AG09309 (cell line): ENCODE data around the gene SAP30L.

Experiments
- DNase-seq: peaks from one replicate; pipeline ENCODE4 v3.0.0-alpha.2; 2010; ENCODE audit warnings: low read depth
- H3K4me3 ChIP-seq: 2 replicates; pipeline ENCODE4 v1.5.1; 2011; ENCODE audit warnings: mild to moderate bottlenecking, low read depth, low read length, moderate library complexity; ENCODE audit not compliant: control insufficient read depth
- TF ChIP-seq, protein P1 (sequence below): IDR thresholded peaks from 2 replicates; pipeline ENCODE4 v1.5.1; 2011; ENCODE audit warnings: mild to moderate bottlenecking, low read depth, low read length, inconsistent platforms; ENCODE audit not compliant: insufficient read depth, control insufficient read depth; ENCODE audit errors: missing control alignments

SAP30L gene

DNA sequence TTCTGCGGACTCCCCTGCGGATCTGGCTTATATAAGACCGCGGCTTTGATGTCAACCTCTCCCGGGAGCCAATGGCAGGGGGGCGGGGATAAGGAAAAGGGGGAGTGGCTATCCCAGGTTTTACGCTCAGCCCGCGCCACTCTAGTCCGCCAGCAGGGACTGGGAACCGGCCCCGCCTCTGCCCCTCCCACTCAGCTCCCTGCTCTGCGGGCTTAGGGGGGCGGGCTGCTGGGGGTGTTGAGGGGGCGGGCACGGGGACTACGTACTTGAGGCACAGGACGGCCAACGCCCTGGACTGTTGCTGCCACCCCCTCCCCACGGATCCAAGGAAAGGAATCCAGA, 32.4 kb downstream of the SAP30L start, which contains the start of gene HAND1:
HAND1 (minus strand) TSS at position 4 of the 342 bp plus-strand sequence. CDS start 219 bp downstream, outside the sequence.
- peak within 1 kb of the TSS; percentile 26 for H3K4me3 ChIP-seq
- TF ChIP-seq, protein P1, sequence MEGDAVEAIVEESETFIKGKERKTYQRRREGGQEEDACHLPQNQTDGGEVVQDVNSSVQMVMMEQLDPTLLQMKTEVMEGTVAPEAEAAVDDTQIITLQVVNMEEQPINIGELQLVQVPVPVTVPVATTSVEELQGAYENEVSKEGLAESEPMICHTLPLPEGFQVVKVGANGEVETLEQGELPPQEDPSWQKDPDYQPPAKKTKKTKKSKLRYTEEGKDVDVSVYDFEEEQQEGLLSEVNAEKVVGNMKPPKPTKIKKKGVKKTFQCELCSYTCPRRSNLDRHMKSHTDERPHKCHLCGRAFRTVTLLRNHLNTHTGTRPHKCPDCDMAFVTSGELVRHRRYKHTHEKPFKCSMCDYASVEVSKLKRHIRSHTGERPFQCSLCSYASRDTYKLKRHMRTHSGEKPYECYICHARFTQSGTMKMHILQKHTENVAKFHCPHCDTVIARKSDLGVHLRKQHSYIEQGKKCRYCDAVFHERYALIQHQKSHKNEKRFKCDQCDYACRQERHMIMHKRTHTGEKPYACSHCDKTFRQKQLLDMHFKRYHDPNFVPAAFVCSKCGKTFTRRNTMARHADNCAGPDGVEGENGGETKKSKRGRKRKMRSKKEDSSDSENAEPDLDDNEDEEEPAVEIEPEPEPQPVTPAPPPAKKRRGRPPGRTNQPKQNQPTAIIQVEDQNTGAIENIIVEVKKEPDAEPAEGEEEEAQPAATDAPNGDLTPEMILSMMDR: no peak
- no peak for DNase-seq

DNA sequence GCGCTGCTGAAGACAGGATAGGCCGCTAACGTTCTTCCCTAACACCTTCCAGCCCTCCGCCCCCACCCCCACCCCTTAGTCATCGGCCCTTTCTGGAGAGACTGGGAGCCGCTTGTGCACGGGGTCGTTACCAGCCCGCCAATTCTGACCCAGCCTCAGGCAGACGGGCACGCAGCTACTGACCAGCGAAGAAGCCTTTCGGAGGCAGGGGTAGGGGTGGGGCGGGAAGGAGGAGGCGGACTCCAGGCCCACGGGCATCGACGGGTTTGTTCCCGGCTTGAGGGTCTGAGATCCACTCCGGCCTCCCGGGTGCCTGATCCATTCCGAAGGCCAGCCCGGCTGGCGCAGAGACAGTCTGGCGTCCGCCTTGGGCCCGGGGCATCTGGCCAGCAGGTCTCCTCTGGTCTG, 33.0 kb downstream of the SAP30L start:
- no peak for DNase-seq
- TF ChIP-seq, protein P1: no peak
- no peak overlapping the region for H3K4me3 ChIP-seq

DNA sequence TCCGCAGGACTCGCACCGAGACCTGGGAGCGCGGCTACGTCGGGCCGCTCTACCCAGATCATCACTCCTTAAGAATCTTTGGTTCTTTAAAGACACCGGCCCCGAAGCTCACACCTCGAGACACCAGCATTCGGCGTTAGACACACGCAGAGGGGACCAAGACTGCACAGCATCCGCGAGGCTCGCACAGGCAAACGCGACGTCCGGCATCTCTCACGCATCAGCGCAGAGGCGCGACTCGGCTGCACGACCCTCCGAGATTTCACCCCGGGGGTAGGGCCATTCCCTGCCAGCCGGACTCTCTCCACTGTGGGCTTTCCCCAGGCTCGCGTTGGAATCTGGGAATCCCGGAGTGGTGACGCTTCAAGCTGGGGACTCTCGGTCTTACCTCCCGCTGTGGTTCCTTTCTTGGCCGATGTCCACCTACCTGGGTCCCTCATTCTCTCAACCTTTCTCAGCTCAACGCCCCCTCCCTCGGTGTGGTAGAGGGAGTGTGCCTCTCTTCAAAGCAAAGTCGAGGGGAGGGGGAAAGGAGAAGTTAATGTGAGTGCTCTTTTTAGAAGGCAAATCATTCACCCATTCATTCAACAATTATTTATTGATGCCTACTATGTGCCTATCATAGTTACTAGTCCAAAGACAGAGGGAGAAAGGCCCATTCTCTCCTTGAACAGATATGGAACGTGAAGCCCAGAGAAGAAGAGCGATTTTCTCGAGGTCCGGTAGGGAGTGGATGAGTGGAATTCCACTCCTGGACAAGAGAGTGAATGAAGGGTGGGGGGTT, 33.6 kb downstream of the SAP30L start:
- no peak overlapping the region for H3K4me3 ChIP-seq
- DNase-seq: no peak

DNA sequence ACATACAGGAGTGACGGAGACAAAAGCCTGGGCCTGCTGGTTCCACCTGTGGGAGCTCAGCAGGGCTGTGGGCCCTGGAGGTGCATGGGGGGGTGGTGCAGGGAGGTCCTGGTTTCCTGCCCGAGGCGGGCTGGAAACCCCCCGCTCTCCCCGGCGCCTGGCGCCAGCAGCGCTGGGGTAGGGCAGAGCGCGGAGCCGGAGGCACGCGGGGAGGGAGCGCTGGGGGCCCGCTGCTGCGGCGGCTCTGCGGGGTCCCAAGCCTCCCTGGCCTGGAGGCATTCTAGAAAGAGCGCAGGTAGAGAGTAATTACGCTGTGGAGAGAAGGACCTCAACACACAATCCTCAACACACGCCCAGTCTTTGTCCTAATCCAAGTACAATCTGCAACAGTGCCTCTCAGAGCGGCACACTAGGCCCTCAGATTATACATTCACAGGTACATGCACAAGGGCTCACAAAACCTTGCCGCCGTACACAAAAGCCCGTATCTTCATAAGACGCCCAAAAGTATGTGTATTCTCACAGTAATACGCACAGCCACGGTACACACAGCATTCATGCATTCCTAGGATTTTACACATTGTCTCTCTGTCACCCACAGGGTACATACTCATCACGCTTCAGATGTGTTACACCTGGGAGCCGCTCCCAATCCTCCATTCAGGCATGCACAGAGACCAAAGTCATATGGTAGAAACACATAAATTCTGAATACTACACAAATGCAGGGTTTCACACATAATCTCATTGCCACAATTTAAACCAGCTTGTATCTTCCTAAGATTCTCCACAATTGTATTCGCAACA, 34.4 kb downstream of the SAP30L start:
- DNase-seq: no peak
- no peak overlapping the region for H3K4me3 ChIP-seq
- TF ChIP-seq, protein P1: no peak

More for the DNA sequence above, 33.6 kb downstream of the SAP30L start:
- TF ChIP-seq, protein P1: no peak

DNA sequence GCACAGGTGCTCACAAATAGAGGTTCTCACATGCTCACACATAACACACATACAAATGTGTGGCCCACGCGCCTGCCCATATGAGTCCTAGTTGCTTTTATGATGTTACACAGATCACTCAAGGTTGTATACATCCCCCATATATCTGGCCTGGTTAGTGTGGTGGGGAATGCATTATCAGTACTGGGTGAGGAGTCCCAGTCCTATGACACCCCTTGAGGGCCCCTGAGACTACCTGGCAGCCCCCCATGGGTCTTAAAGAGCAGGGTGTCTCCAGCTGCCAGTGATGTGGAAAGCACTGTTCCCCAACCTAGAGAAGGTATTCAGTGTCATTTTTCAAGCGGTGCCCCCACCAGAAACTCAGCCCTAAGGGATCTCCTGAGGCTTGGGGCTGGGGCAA, 35.0 kb downstream of the SAP30L start:
- TF ChIP-seq, protein P1: no peak
- DNase-seq: no peak
- no peak overlapping the region for H3K4me3 ChIP-seq

DNA sequence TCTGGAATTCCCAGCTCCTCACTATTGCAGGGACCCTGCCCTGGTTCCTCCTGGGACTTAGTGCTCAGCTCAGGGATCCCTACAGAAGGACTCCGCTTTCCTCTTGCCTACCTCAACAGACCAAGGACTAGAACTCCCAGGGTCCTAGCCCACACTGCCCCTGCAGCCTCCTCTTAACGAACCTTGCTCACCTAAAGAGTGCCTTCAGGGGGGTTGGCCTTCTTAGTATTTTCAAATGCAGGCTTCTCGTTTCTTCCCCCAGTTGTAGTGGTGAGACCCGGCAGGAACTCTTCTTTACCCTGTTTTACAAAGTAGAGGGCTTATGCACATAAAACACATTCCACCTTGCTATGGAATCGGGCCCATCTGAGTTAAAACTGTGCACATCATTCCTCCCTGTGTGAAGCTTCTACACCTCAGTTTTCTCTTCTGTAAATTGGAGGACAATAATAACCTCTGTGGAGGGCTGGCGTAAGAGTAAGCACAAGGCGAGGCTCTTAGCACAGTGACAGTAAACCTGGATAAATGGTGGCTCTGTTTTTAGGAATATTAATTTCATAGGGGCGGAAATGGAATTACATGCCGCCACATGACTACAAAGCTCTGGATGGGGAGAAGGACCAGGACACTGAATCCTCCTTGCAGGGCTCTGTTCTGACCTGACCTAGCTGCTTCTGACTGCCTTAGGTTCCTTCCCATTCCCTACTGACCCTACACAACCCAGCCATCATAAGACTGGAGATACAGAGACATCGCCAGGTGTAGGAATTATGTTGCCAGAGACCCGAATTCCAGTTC, 36.0 kb downstream of the SAP30L start:
- DNase-seq: no peak
- TF ChIP-seq, protein P1: no peak
- H3K4me3 ChIP-seq: no peak overlapping the region
